NOMO-1 treated with DMSO at 0.1 percent for 48 hours (cell line): ENCODE results near the gene B4GALNT4.
A peak's percentile ranks its signal among the peaks of the same experiment; 100 is the strongest.
"Not testable (repeated sequence)": the region's sequence is repeated elsewhere in the genome, so short reads cannot be mapped to it uniquely, and the experiment has no call there.

Source experiments
- DNase-seq: peaks from one replicate; lab custom pipeline; 2025; ENCODE audit not compliant: unreplicated experiment; lab: John Stamatoyannopoulos, UW

B4GALNT4 gene

GRCh38 chr11:358129-358800 is 11.0 kb upstream of the B4GALNT4 start:
- no peak for DNase-seq

- DNase-seq = no peak
Observed at GRCh38 chr11:359181-359714, 10.1 kb upstream of the B4GALNT4 start.

GRCh38 chr11:360326-361280 is 8.7 kb upstream of the B4GALNT4 start:
- no peak for DNase-seq

- no peak for DNase-seq
Observed at GRCh38 chr11:362642-363442, 6.5 kb upstream of the B4GALNT4 start.

GRCh38 chr11:363443-363805 is 5.9 kb upstream of the B4GALNT4 start:
- DNase-seq = not testable (repeated sequence)

- DNase-seq = peak; percentile 11
Observed at GRCh38 chr11:363948-364761, 5.1 kb upstream of the B4GALNT4 start.

- no peak for DNase-seq
Observed at GRCh38 chr11:364991-365725, 4.1 kb upstream of the B4GALNT4 start.

- no peak for DNase-seq
Observed at GRCh38 chr11:365831-366230, 3.5 kb upstream of the B4GALNT4 start.

GRCh38 chr11:367956-368413 is 1.3 kb upstream of the B4GALNT4 start:
- no peak for DNase-seq

- DNase-seq = no peak
Observed at GRCh38 chr11:368414-369335, 624 bp upstream of the B4GALNT4 start.

GRCh38 chr11:370070-370941 is 1.0 kb downstream of the B4GALNT4 start:
- DNase-seq = no peak

- DNase-seq = no peak
Observed at GRCh38 chr11:371051-371450, 1.8 kb downstream of the B4GALNT4 start.

GRCh38 chr11:371716-372590 is 2.7 kb downstream of the B4GALNT4 start:
- DNase-seq = no peak

- no peak for DNase-seq
Observed at GRCh38 chr11:372809-373715, 3.8 kb downstream of the B4GALNT4 start.

GRCh38 chr11:373716-374551 is 4.6 kb downstream of the B4GALNT4 start:
- no peak for DNase-seq
